Karpas-422 (cell line): ENCODE data around the gene MMP24. TPM values are rescaled to one million over a fixed set of nuclear protein-coding genes. Genes with fewer than 3 reads are reported as not detected.

Experiments
- DNase-seq: peaks from one replicate; pipeline ENCODE4 v3.0.0-alpha.2; 2015
- H2AFZ ChIP-seq: fragments of 200-600 bp; sonication (generic); 2 replicates; pipeline ENCODE4 v1.6.1; 2014; ENCODE audit warnings: antibody characterized with exemption, low read length, mixed read lengths
- H3K27ac ChIP-seq: fragments of 200-600 bp; sonication (generic); 2 replicates; pipeline ENCODE4 v1.5.1; 2014; ENCODE audit warnings: mild to moderate bottlenecking, low read length, moderate library complexity
- H3K27me3 ChIP-seq: fragments of 200-600 bp; sonication (generic); 2 replicates; pipeline ENCODE4 v1.6.1; 2014; ENCODE audit warnings: low read length, mixed read lengths
- H3K36me3 ChIP-seq: fragments of 200-600 bp; sonication (generic); 2 replicates; pipeline ENCODE4 v1.6.1; 2014; ENCODE audit warnings: low read length, mixed read lengths; ENCODE audit not compliant: insufficient read depth
- H3K4me1 ChIP-seq: fragments of 200-600 bp; sonication (generic); 2 replicates; pipeline ENCODE4 v1.6.1; 2014; ENCODE audit warnings: mild to moderate bottlenecking, low read length, mixed read lengths
- H3K4me2 ChIP-seq: fragments of 200-600 bp; sonication (generic); 2 replicates; pipeline ENCODE4 v1.6.1; 2014; ENCODE audit warnings: low read length, low read depth, mild to moderate bottlenecking; ENCODE audit not compliant: poor library complexity, severe bottlenecking
- H3K4me3 ChIP-seq: fragments of 200-600 bp; sonication (generic); 2 replicates; pipeline ENCODE4 v1.5.1; 2014; ENCODE audit warnings: mild to moderate bottlenecking, antibody characterized with exemption, low read length, mixed read lengths
- H3K79me2 ChIP-seq: fragments of 200-600 bp; sonication (generic); 2 replicates; pipeline ENCODE4 v1.6.1; 2014; ENCODE audit warnings: mild to moderate bottlenecking, low read length, mixed read lengths
- H3K9ac ChIP-seq: fragments of 200-600 bp; sonication (generic); 2 replicates; pipeline ENCODE4 v1.6.0; 2014; ENCODE audit warnings: low read length
- H3K9me2 ChIP-seq: fragments of 200-600 bp; sonication (generic), shearing (Covaris generic); replicated peaks from 2 replicates; pipeline ENCODE4 v1.6.0; 2014; ENCODE audit warnings: mild to moderate bottlenecking, low read length, moderate library complexity; ENCODE audit not compliant: insufficient read depth
- H3K9me3 ChIP-seq: fragments of 300-700, 200-600 bp; sonication (generic); 2 replicates; pipeline ENCODE4 v1.6.1; 2014; ENCODE audit warnings: low read length, mixed read lengths
- H4K20me1 ChIP-seq: fragments of 200-600 bp; sonication (generic); 2 replicates; pipeline ENCODE4 v1.6.1; 2014; ENCODE audit warnings: mild to moderate bottlenecking, antibody characterized with exemption, low read length, low read depth; ENCODE audit not compliant: insufficient read depth
- total RNA-seq: library from RNA; depleted of rRNA; stranded (reverse); fragments of >200 nt; shearing (Covaris generic); gene quantifications from 2 replicates; pipeline ENCODE4 v1.2.3, GENCODE V29; 2014; ENCODE audit warnings: low replicate concordance

MMP24 gene
- total RNA-seq, 1 experiment from 2014 or later: 0.60 TPM

GRCh38 chr20:35305682-35306556, 79.4 kb downstream of the MMP24 start:
- DNase-seq: no peak
- H3K9ac ChIP-seq: no peak overlapping the region
- H2AFZ ChIP-seq: no peak overlapping the region

GRCh38 chr20:35306931-35307517, 80.5 kb downstream of the MMP24 start:
- Histone ChIP-seq H3K27ac (no peak overlapping the region), H3K79me2 (no peaks in the 10 kb centered on the region), H4K20me1 (no peaks in the 10 kb centered on the region), H3K4me2 (no peak overlapping the region), H3K36me3 (peaks cover 7% of the 10 kb centered on the region; the same call in 1 of the 2 replicates), H3K27me3 (no peaks in the 10 kb centered on the region), H2AFZ (no peak overlapping the region), H3K4me3 (no peak overlapping the region), H3K4me1 (no peaks in the 10 kb centered on the region), H3K9me2 (no peaks in the 10 kb centered on the region), H3K9ac (no peak overlapping the region), H3K9me3 (no peaks in the 10 kb centered on the region)
- peak; percentile 60 for DNase-seq

More at GRCh38 chr20:35305682-35306556, 79.4 kb downstream of the MMP24 start:
- Histone ChIP-seq H3K36me3 (peaks cover 7% of the 10 kb centered on the region; the same call in 1 of the 2 replicates), H3K27me3 (no peaks in the 10 kb centered on the region), H3K4me3 (no peak overlapping the region), H3K9me2 (no peaks in the 10 kb centered on the region), H3K27ac (no peak overlapping the region), H3K79me2 (no peaks in the 10 kb centered on the region), H3K9me3 (no peaks in the 10 kb centered on the region), H3K4me1 (no peaks in the 10 kb centered on the region), H4K20me1 (no peaks in the 10 kb centered on the region), H3K4me2 (no peak overlapping the region)

GRCh38 chr20:35307666-35308653, 81.5 kb downstream of the MMP24 start:
- no peaks in the 10 kb centered on the region for H3K9me3 ChIP-seq
- no peak overlapping the region for H3K9ac ChIP-seq
- peaks cover 4% of the 10 kb centered on the region; the same call in 1 of the 2 replicates for H3K36me3 ChIP-seq
- no peaks in the 10 kb centered on the region for H4K20me1 ChIP-seq
- H3K9me2 ChIP-seq: no peaks in the 10 kb centered on the region
- no peaks in the 10 kb centered on the region for H3K27me3 ChIP-seq
- no peak overlapping the region for H3K27ac ChIP-seq
- DNase-seq: no peak
- no peak overlapping the region for H3K4me3 ChIP-seq
- no peak overlapping the region for H2AFZ ChIP-seq
- H3K4me2 ChIP-seq: no peak overlapping the region
- no peaks in the 10 kb centered on the region for H3K4me1 ChIP-seq
- no peaks in the 10 kb centered on the region for H3K79me2 ChIP-seq

GRCh38 chr20:35311409-35311808, 84.9 kb downstream of the MMP24 start:
- H3K9me3 ChIP-seq: no peaks in the 10 kb centered on the region

GRCh38 chr20:35311822-35312221, 85.3 kb downstream of the MMP24 start:
- no peaks in the 10 kb centered on the region for H3K36me3 ChIP-seq
- no peak for DNase-seq
- no peaks in the 10 kb centered on the region for H3K9me2 ChIP-seq
- H3K79me2 ChIP-seq: no peaks in the 10 kb centered on the region
- no peak overlapping the region for H3K4me3 ChIP-seq
- H3K9ac ChIP-seq: no peak overlapping the region
- no peak overlapping the region for H3K27ac ChIP-seq
- H3K27me3 ChIP-seq: no peaks in the 10 kb centered on the region
- H4K20me1 ChIP-seq: no peaks in the 10 kb centered on the region
- H3K4me1 ChIP-seq: no peaks in the 10 kb centered on the region
- H2AFZ ChIP-seq: no peak overlapping the region
- no peaks in the 10 kb centered on the region for H3K9me3 ChIP-seq
- H3K4me2 ChIP-seq: no peak overlapping the region

More at GRCh38 chr20:35311409-35311808, 84.9 kb downstream of the MMP24 start:
- H3K27ac ChIP-seq: no peak overlapping the region
- H3K4me2 ChIP-seq: no peak overlapping the region
- no peak overlapping the region for H3K4me3 ChIP-seq
- no peak for DNase-seq
- H3K27me3 ChIP-seq: no peaks in the 10 kb centered on the region
- no peaks in the 10 kb centered on the region for H4K20me1 ChIP-seq
- H3K36me3 ChIP-seq: no peaks in the 10 kb centered on the region
- no peaks in the 10 kb centered on the region for H3K4me1 ChIP-seq
- no peak overlapping the region for H2AFZ ChIP-seq
- H3K79me2 ChIP-seq: no peaks in the 10 kb centered on the region
- H3K9me2 ChIP-seq: no peaks in the 10 kb centered on the region
- no peak overlapping the region for H3K9ac ChIP-seq

- Histone ChIP-seq H3K4me3 (no peak overlapping the region), H2AFZ (no peak overlapping the region), H3K4me1 (no peaks in the 10 kb centered on the region), H3K79me2 (no peaks in the 10 kb centered on the region), H3K9me3 (no peaks in the 10 kb centered on the region), H3K4me2 (no peak overlapping the region), H3K9ac (no peak overlapping the region), H3K36me3 (no peaks in the 10 kb centered on the region), H3K9me2 (no peaks in the 10 kb centered on the region), H3K27ac (no peak overlapping the region), H4K20me1 (no peaks in the 10 kb centered on the region), H3K27me3 (no peaks in the 10 kb centered on the region)
- DNase-seq: no peak
Observed at GRCh38 chr20:35312318-35312717, 85.8 kb downstream of the MMP24 start.

GRCh38 chr20:35314816-35315631, 88.5 kb downstream of the MMP24 start:
- no peak for DNase-seq
- H3K4me3 ChIP-seq: no peak overlapping the region
- no peak overlapping the region for H3K4me2 ChIP-seq
- H3K4me1 ChIP-seq: peaks cover 10% of the 10 kb centered on the region
- H3K9me3 ChIP-seq: no peaks in the 10 kb centered on the region
- H3K36me3 ChIP-seq: no peaks in the 10 kb centered on the region
- H4K20me1 ChIP-seq: no peaks in the 10 kb centered on the region
- peaks cover 9% of the 10 kb centered on the region; the same call in 1 of the 2 replicates for H3K79me2 ChIP-seq
- no peaks in the 10 kb centered on the region for H3K9me2 ChIP-seq
- H2AFZ ChIP-seq: no peak overlapping the region
- H3K9ac ChIP-seq: no peak overlapping the region
- H3K27me3 ChIP-seq: no peaks in the 10 kb centered on the region
- no peak overlapping the region for H3K27ac ChIP-seq
